NCI-H146 treated with DMSO at 0.1 percent for 48 hours (cell line): ENCODE results near the gene CELSR2.
"Not testable (repeated sequence)": the region's sequence is repeated elsewhere in the genome, so short reads cannot be mapped to it uniquely, and the experiment has no call there.

Experiments used
- DNase-seq: peaks from one replicate; lab custom pipeline; 2025; ENCODE audit not compliant: unreplicated experiment; lab: John Stamatoyannopoulos, UW

Gene CELSR2, protein sequence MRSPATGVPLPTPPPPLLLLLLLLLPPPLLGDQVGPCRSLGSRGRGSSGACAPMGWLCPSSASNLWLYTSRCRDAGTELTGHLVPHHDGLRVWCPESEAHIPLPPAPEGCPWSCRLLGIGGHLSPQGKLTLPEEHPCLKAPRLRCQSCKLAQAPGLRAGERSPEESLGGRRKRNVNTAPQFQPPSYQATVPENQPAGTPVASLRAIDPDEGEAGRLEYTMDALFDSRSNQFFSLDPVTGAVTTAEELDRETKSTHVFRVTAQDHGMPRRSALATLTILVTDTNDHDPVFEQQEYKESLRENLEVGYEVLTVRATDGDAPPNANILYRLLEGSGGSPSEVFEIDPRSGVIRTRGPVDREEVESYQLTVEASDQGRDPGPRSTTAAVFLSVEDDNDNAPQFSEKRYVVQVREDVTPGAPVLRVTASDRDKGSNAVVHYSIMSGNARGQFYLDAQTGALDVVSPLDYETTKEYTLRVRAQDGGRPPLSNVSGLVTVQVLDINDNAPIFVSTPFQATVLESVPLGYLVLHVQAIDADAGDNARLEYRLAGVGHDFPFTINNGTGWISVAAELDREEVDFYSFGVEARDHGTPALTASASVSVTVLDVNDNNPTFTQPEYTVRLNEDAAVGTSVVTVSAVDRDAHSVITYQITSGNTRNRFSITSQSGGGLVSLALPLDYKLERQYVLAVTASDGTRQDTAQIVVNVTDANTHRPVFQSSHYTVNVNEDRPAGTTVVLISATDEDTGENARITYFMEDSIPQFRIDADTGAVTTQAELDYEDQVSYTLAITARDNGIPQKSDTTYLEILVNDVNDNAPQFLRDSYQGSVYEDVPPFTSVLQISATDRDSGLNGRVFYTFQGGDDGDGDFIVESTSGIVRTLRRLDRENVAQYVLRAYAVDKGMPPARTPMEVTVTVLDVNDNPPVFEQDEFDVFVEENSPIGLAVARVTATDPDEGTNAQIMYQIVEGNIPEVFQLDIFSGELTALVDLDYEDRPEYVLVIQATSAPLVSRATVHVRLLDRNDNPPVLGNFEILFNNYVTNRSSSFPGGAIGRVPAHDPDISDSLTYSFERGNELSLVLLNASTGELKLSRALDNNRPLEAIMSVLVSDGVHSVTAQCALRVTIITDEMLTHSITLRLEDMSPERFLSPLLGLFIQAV (N-terminal part only)

DNA sequence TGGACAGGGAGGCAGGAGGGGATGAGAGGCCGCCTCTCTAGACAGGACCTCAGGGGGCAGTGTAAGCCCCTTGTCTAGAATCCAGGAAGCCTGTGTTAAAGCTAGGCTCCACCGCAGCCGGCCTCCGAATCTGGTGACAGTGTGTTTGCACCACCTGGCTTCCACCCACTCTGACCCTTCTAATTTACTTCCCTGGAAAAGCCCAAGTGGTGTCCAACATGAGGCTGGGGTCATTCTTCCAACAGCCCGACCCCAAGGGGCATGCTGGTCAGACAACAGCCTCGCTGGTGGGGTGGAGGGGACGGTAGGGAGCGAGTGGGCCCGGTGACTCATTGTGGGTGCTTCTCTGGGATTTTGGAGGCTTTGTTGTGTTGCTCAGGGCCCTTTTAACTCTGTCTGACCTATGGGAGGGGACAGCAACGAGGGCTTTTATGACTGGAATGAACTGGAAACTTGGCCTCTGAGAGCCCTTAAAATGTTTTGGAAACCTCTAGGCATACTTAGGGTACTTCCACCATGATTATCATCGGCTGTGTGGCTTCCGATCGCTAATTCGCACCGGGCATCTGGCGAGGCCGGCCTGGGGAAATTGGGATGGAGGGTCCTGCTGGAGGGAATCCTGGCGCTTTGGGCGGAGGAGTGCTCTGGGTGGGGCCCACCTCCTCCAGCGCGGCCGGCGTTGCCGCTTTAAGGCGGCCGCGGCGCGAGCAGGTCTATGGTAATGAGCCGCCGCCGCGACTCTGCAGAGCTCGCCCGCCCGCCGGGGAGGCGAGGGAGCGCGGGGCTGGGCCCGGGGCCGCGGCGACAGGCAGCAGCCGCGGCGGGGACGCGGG lies at the start of gene CELSR2:
CELSR2 (plus strand) TSS at position 743 of the 833 bp plus-strand sequence. CDS start 541 bp downstream, outside the sequence.
- DNase-seq, result peak; percentile 23

DNA sequence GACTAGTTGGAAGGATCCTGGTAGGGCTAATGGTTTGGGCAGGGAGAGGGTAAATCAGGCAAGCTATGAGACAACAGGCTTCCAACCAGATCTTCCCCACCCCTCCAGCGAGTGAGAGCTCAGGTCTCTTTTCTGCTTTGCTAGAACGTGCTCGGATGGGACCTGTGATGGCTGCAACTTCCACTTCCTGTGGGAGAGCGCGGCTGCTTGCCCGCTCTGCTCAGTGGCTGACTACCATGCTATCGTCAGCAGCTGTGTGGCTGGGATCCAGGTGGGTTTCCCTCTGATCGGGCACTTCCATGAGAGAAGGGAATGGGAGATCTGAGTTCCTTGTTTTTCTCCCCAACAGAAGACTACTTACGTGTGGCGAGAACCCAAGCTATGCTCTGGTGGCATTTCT lies 49.6 kb upstream of the CELSR2 start:
- no peak for DNase-seq

DNA sequence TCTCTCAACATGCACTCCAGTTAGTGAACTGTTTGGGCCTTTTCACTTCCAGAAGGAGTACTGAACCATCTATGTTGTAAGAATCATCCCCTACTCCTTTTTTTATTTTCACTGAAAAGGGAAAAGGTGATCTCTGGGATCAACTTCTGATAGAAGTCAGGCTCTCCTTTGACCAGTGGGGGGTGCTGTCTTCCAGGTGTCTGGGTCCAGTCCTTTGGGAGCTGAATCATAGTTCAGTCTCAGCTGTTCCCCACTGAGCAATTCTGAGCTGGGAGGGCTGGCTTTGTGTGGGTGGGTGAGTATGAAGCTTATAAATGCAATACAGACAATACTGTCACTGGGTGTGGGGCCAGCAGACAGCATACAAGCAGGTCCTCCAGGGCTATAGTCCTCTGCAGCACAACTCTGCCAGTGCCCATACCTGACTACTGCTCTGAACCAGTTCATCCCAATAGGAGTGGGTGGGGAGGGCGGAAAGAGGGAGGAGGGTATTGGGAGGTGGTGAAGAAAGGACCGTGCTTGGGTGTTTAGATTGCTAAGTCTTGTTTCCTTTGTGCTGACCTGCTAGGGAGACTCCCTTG lies 48.1 kb upstream of the CELSR2 start:
- no peak for DNase-seq

DNA sequence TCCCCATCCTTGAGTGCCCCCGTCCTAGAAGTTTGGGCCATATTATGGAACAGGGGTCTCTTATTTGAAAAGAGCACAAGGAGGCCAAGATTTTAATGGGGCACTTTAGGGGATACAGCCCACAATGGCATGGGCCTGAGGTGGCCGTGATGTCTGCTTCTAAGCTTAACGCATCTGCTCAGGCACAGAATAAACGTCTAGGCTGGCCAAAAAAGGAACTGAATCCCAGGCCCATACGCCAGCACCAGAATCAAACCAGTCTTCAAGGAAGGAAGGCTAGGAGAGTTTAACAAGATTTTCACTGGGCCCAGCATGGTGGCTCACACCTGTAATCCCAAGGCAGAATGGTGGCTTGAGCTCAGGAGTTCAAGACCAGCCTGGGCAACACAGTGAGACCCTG lies 44.9 kb upstream of the CELSR2 start:
- no peak for DNase-seq

DNA sequence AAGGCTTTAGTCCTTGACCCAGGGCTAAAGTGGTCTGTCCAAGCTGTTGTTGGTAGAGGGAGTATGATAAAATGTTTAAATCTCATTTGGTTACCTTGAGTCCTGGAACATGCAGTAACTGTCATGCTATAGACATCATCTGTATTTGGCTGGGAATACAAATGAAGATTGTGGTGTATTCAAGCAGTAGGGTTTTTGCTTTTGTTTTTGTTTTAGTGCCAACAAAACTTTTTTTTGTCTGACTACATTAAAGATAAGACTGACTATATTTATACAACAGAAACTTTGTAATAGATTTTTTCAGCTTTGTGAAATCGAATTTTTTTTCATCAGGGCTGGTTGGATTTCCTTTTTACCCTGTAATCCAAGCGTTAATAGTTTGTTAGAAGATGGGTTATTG lies 43.0 kb upstream of the CELSR2 start:
- DNase-seq, result no peak

DNA sequence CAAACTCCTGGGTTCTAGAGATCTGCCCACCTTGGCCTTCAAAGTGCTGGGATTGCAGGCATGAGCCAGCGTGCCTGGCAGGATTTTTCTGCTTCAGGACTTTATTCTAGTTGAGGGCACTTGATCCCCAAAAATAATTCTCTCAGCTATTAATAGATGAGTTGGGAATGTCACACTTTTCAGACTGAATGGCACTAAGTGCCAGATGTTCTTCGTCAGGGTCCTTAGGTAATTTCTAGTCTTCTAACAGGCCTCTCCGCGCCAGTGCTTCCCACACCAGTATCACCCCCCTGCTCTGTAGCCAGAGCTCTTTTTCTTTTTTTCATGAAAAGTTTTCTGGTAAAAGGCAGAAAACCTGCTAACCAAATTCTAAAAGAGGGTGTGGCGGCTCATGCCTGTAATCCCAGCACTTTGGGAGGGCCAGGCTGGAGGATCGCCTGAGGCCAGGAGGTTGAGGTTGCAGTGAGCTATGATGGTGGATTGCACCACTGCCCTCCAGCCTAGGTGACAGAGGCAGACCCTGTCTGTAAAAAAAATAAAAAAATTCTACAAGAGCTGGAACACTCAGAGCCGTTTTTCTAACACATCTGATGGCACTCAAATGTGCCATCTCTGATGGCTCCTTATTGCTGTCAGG lies 41.8 kb upstream of the CELSR2 start:
- no peak for DNase-seq

DNA sequence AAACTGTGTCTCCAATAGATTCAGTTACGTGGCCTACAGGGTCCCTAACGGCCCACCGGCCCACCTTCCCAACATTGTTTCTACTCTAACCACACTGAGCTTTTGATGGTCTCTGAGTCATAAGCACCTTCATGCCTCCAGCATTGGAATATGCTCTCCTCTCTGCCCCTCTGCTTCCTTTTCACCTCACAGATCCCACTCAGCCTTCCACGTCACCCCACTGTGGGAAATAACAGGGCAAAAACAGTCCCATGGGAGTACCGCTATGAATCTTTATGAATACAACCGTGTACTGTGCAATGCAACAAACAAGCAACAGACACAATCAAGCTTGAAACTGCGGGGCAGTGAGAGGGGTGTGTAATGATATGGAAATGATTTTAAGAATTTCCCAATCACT lies 40.9 kb upstream of the CELSR2 start:
- no peak for DNase-seq

DNA sequence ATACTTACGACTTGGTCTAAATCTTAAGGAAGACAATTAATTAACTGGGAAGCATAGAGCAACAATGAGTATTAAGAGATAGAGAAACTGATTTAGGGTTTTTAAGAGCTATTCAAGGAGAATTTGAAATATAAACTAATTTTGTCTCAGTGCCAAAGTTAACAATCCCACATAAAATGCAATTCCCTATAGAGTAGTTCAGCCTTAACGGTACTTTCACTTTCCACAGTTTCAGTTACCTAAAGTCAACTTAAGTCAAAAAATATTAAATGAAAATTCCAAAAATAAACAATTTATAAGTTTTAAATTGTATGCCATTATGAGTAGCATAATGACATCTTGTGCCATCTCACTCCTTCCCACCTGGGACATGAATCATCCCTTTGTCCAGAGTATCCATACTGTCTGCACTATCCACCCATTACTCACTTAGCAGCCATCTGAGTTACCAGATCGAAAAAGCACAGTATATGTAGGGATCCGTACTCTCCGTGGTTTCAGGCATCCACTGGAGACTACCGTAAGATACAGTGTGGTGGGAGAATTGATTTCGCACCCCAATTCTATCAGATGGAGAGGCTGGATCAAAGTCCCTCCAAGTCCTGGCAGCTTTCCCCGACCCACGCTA lies 40.4 kb upstream of the CELSR2 start:
- no peak for DNase-seq

DNA sequence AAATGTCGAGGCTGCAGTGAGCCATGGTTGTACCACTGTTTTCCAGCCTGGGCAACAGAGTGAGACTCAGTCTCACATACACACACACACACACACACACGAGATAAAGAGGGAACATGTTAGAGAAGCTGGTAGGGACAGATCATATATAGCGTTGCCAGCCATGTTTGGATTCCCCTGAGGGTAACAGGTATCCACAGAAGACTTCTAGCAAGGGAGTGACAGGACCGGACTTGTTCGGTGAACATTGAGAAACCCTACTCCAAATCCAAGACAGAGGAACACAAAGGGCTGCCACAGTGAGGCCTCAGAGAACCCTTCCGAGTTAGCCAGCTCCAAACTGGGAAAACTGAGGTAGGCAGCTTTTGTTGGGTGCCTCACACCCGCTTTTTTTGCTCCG lies 39.3 kb upstream of the CELSR2 start:
- DNase-seq, result no peak

DNA sequence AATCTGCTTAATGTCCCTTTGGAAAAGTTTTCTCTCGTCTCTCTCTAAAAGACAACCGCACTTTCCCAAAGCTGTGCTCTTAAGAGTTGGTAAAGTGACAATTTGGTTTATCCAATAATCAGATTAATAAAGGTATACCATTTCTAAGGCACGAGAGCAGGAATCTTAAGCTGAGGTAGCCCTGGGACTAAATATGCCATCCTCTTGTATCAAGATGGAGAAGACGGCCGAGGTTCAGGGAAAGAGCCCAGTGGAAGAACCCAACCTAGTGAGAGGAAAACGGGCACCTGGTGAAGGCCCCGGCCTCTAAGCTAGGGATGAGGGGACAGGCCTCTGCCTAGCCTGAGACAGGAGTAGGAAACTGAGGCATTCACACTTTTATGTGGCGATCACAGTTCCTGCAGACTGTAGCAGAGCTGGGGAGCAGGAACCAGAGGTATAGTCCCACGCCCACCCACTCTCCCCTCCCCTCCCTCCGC lies 36.0 kb upstream of the CELSR2 start:
- DNase-seq, result peak; percentile 76

DNA sequence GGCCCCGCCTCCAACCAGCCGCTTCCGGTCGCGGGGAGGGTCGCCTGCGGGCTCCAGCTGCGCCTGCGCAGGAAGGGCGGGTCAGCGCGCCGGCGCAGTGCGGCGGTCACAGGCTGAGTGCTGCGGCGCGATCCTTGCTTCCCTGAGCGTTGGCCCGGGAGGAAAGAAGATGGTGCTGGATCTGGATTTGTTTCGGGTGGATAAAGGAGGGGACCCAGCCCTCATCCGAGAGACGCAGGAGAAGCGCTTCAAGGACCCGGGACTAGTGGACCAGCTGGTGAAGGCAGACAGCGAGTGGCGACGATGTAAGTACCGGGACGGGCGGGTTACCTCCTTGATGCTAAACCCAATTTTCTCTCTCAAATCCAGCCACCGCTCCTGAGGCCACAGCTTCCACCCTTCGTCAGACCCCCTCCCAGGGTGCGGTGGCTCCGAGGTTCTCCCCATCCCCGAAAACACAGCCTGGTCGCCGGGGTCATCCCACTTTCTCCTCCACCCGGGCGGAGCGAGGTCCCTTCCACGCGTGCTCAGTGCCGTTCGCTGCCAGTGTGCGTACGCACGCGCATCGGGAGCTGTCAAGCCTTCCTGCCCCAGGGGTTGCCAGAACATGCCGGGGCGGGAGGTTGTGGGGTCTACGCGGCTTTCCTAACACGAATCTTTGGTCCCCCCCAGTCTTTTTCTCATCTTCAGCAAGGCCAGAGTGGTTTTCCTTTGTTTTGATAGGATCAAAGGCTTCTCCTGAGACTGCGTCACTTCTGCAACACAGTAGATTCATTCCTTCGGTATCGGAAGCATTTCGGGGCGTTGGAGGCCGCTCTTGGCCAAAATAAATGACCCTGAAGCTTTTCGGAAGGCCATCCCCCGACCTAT lies 35.3 kb upstream of the CELSR2 start, which contains the start of gene SARS1:
SARS1 (plus strand) TSS at position 95 of the 870 bp plus-strand sequence; CDS start at position 170, 75 bp downstream.
- peak; percentile 77 for DNase-seq

DNA sequence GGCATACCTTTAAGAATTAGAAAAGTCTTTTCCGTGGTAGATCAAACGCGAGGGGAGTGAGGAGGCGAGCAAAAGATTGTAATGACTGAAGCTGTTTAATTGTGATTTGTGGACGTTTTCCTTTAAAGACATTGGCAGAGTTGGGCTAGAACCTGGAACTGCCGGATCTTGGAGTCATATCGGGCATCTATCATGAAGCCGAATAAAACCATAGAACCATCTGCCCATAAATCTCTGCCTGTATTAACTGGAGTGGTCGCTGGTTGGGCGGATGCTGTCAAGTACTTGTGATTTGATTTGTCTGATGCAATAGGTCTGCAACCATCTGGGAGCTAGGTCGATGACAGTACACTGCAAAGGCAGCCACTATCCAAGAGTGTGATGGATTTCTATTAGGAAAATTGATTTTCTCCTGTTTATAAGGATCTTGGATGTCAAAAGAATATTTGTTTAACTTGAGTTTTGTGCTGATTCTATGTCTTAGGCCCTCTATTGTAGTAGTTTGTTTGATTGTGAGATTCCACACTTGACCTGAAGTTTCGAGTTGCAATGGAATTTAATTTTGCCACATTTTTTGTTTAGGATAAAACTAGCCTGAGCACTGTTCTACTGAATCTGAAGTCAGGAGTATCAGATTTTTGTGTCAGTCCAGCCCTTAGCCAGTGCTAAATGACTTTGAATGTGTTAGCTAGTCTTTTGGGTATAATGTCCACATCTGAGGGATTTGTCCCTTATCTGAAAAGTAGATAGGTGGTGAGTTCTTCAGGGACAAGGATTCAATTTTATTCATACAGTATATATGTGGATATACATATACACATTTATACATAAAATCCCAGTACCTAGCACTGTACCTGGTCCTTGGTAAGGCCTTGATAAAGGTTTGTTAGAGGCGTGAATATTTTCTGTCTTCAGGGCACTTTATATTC lies 34.4 kb upstream of the CELSR2 start:
- DNase-seq, result peak; percentile 40

DNA sequence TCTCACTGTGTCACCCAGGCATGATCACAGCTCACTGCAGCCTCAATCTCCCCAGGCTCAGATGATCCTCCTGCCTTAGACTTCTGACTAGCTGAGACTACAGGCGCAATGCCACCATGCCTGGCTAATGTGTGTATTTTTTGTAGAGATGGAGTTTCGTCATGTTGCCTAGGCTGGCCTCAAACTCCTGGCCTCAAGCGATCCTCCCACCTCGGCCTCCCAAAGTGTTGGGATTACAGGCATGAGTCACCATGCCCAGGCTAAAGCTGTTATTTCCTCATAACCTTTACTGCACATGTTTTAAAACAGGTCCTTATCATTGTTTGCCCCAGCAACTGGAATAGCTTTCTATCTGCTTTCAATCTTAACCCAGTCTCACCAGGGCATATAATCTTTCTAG lies 32.7 kb upstream of the CELSR2 start:
- no peak for DNase-seq

DNA sequence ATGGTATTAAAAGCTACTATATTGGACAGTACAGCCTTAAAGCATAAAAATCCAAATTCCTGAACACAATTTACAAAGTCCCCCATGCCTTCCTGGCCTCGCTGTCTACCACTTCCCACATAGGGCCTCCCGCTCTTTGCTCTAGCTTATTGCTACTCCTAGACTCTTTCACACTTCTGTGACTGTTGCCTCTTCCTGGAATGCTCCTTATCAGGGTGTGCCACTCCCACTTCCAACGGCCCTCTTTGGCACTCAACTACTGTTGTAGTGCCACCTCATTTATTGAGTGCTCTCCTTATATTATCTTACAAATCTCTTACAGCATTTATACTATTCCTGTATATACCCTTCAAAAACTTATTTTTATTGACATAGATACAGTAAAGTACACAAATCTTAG lies 30.8 kb upstream of the CELSR2 start:
- DNase-seq, result no peak

DNA sequence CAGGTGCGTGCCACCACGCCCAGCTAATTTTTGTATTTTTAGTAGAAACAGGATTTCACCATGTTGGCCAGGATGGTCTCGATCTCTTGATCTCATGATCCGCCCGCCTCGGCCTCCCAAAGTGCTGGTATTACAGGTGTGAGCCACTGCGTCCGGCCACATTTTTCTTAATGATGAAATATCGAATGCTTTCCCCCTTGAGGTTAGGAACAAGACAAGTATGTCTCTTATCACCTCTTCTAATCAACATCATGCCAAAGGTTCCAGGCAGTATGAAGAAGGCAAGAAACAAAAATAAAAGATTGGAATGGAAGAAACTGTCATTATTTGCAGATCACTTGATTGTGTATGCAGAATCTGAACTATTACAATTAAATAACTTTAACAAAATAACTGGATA lies 28.1 kb upstream of the CELSR2 start:
- not testable (repeated sequence) for DNase-seq

DNA sequence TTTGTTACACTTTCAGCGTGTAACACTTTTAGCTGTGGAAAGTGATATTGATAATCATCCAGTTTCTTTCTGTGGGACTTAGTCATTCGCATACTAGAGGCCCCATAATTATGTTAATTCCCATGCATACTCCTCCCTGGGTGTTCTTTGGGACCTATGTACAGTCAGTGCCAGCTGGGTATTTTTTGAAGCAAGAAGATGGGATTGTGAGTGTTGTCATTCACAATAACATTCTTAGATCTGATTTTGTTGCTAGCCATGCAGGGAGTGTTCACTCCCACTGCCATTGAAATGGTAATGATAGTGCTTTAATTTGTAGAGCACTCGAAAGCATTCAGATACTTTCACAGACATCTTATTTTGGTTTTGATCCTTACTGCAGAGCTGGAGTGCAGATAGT lies 24.0 kb upstream of the CELSR2 start:
- DNase-seq, result no peak
